ENCODE results near the gene TAGAP.
"Not testable (repeated sequence)": the region's sequence is repeated elsewhere in the genome, so short reads cannot be mapped to it uniquely, and the experiment has no call there.

Gene TAGAP

DNA sequence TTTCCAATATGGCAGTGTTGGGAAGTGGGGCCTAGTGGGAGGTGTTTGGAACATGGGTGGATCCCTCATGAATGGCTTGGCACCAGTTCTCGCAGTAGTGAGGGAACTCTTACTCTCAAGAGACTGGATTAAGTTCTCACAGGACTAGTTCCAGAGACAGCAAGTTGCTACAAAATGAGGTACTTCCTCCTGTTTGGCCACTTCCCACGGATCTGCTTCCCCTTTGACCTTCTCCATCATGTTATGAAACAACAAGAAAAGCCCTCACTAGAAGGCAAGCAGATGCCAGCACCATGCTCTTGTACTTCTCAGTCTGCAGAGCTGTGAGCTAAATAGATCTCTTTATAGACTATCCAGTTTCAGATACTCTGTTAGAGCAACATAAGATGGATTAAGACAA, 47.9 kb downstream of the TAGAP start:
- H3K9me3 ChIP-seq (ENCODE audit: control insufficient read depth, insufficient read depth, low read length): no peaks in the 10 kb centered on the region
- H3K79me2 ChIP-seq (ENCODE audit: control insufficient read depth, low read length): peaks cover 22% of the 10 kb centered on the region
- no peaks in the 10 kb centered on the region for H3K27me3 ChIP-seq (ENCODE audit: control insufficient read depth, low read length)
- no peak overlapping the region for H3K4me2 ChIP-seq (ENCODE audit: low read length)
- H3K4me3 ChIP-seq (ENCODE audit: low read length): no peak overlapping the region
- H3K27ac ChIP-seq (ENCODE audit: low read depth, low read length): no peak overlapping the region
- no peaks in the 10 kb centered on the region for H3F3A ChIP-seq (ENCODE audit: control insufficient read depth, insufficient read depth)
- peaks cover 24% of the 10 kb centered on the region for H3K4me1 ChIP-seq (ENCODE audit: control insufficient read depth, low read length)
- H4K20me1 ChIP-seq (ENCODE audit: control insufficient read depth, insufficient read depth, low read depth, low read length): no peaks in the 10 kb centered on the region
- H3K36me3 ChIP-seq (ENCODE audit: control insufficient read depth, low read length): no peaks in the 10 kb centered on the region
- H3K9me2 ChIP-seq (replicated peaks; ENCODE audit: control insufficient read depth, low read length): no peaks in the 10 kb centered on the region
- TF ChIP-seq EZH2phosphoT487 (IDR thresholded peaks at IDR 0.05; ENCODE audit: borderline replicate concordance, low read length): no peak
- TF ChIP-seq, protein P1, sequence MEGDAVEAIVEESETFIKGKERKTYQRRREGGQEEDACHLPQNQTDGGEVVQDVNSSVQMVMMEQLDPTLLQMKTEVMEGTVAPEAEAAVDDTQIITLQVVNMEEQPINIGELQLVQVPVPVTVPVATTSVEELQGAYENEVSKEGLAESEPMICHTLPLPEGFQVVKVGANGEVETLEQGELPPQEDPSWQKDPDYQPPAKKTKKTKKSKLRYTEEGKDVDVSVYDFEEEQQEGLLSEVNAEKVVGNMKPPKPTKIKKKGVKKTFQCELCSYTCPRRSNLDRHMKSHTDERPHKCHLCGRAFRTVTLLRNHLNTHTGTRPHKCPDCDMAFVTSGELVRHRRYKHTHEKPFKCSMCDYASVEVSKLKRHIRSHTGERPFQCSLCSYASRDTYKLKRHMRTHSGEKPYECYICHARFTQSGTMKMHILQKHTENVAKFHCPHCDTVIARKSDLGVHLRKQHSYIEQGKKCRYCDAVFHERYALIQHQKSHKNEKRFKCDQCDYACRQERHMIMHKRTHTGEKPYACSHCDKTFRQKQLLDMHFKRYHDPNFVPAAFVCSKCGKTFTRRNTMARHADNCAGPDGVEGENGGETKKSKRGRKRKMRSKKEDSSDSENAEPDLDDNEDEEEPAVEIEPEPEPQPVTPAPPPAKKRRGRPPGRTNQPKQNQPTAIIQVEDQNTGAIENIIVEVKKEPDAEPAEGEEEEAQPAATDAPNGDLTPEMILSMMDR (IDR thresholded peaks at IDR 0.05; ENCODE audit: low read depth, low read length, poor library complexity, severe bottlenecking): no peak

- no peak for TF ChIP-seq EZH2phosphoT487 (IDR thresholded peaks at IDR 0.05; ENCODE audit: borderline replicate concordance, low read length)
- TF ChIP-seq, protein P1 (IDR thresholded peaks at IDR 0.05; ENCODE audit: low read depth, low read length, poor library complexity, severe bottlenecking): no peak
- H3K4me1 ChIP-seq (ENCODE audit: control insufficient read depth, low read length): peaks cover 13% of the 10 kb centered on the region
- no peaks in the 10 kb centered on the region for H3F3A ChIP-seq (ENCODE audit: control insufficient read depth, insufficient read depth)
- no peak overlapping the region for H3K4me3 ChIP-seq (ENCODE audit: low read length)
- H3K9me2 ChIP-seq (replicated peaks; ENCODE audit: control insufficient read depth, low read length): no peaks in the 10 kb centered on the region
- H3K79me2 ChIP-seq (ENCODE audit: control insufficient read depth, low read length): no peaks in the 10 kb centered on the region
- no peaks in the 10 kb centered on the region for H4K20me1 ChIP-seq (ENCODE audit: control insufficient read depth, insufficient read depth, low read depth, low read length)
- H3K27ac ChIP-seq (ENCODE audit: low read depth, low read length): no peak overlapping the region
- no peak overlapping the region for H3K4me2 ChIP-seq (ENCODE audit: low read length)
- no peaks in the 10 kb centered on the region for H3K27me3 ChIP-seq (ENCODE audit: control insufficient read depth, low read length)
- no peaks in the 10 kb centered on the region for H3K36me3 ChIP-seq (ENCODE audit: control insufficient read depth, low read length)
- H3K9me3 ChIP-seq (ENCODE audit: control insufficient read depth, insufficient read depth, low read length): no peaks in the 10 kb centered on the region
These were observed 51.2 kb downstream of the TAGAP start for GRCh38 chr6:158993639-158994038.

DNA sequence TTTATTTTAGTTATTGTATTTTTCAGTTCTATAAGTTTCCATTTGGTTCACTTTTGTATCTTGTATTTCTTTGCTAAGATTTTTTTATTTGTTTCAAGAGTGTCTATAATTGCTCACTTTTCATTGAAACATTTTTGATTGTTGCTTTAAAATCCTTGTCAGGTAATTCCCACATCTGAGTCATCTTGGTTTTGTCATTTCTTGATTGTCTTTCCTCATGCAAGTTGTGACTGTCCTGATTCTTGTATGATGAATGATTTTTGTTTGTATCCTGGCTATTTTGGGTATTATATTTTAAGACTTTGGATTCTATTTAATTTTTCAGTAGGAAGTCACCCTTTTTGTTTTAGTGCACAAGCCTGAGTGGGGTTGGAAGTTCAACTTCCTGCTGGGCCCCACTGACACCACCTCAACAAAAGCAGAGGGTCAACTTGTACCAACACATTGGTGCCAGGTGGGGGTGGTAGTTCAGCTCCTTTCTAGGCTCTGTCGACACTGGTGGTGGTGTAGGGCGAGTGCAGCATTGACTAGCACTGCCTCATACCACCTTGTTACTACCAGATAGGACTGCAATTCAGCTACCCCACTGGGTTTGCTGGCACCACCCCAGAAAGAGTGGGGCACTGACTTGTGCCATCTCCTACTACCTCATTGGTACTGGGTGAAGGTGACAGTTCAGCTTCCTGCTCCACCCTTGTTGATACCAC, 53.6 kb downstream of the TAGAP start:
- Histone ChIP-seq H3K79me2 (ENCODE audit: control insufficient read depth, low read length) (no peaks in the 10 kb centered on the region), H3K36me3 (ENCODE audit: control insufficient read depth, low read length) (no peaks in the 10 kb centered on the region), H3K4me3 (ENCODE audit: low read length) (no peak overlapping the region), H3K27me3 (ENCODE audit: control insufficient read depth, low read length) (no peaks in the 10 kb centered on the region), H3K4me1 (ENCODE audit: control insufficient read depth, low read length) (peaks cover 8% of the 10 kb centered on the region), H3K27ac (ENCODE audit: low read depth, low read length) (no peak overlapping the region), H3F3A (ENCODE audit: control insufficient read depth, insufficient read depth) (no peaks in the 10 kb centered on the region), H3K4me2 (ENCODE audit: low read length) (no peak overlapping the region), H4K20me1 (ENCODE audit: control insufficient read depth, insufficient read depth, low read depth, low read length) (no peaks in the 10 kb centered on the region), H3K9me2 (replicated peaks; ENCODE audit: control insufficient read depth, low read length) (no peaks in the 10 kb centered on the region), H3K9me3 (ENCODE audit: control insufficient read depth, insufficient read depth, low read length) (no peaks in the 10 kb centered on the region)
- TF ChIP-seq, protein P1 (IDR thresholded peaks at IDR 0.05; ENCODE audit: low read depth, low read length, poor library complexity, severe bottlenecking): peak; percentile 54
- no peak for TF ChIP-seq EZH2phosphoT487 (IDR thresholded peaks at IDR 0.05; ENCODE audit: borderline replicate concordance, low read length)

DNA sequence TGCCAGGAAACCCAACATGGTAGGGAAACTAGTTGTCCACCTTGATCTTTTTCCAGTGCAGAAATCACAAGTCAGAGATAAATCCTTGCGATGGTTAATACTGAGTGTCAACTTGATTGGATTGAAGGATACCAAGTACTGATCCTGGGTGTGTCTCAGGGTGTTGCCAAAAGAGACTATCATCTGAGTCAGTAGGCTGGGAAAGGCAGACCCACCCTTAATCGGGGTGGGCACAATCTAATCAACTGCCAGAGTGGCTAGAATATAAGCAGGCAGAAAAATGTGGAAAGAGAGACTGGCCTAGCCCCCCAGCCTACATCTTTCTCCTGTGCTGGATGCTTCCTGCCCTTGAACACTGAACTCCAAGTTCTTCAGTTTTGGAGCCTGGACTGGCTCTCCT, 55.1 kb downstream of the TAGAP start:
- not testable (repeated sequence) for H3K36me3 ChIP-seq (ENCODE audit: control insufficient read depth, low read length); H3K4me2 ChIP-seq (ENCODE audit: low read length); H3F3A ChIP-seq (ENCODE audit: control insufficient read depth, insufficient read depth); H3K27ac ChIP-seq (ENCODE audit: low read depth, low read length); H3K27me3 ChIP-seq (ENCODE audit: control insufficient read depth, low read length); H4K20me1 ChIP-seq (ENCODE audit: control insufficient read depth, insufficient read depth, low read depth, low read length); H3K4me3 ChIP-seq (ENCODE audit: low read length); H3K9me3 ChIP-seq (ENCODE audit: control insufficient read depth, insufficient read depth, low read length); H3K9me2 ChIP-seq (replicated peaks; ENCODE audit: control insufficient read depth, low read length); H3K79me2 ChIP-seq (ENCODE audit: control insufficient read depth, low read length); H3K4me1 ChIP-seq (ENCODE audit: control insufficient read depth, low read length)

All from DOHH2 (cell line).